NT2/D1 (cell line): ENCODE data around the gene KRTAP9-6.

Experiments
- YY1 ChIP-seq: IDR thresholded peaks from 2 replicates; pipeline ENCODE4 v1.6.1; 2011; ENCODE audit not compliant: insufficient read length, insufficient read depth
- ZNF274 ChIP-seq: IDR thresholded peaks from 2 replicates; pipeline ENCODE4 v1.6.1; 2011; ENCODE audit warnings: mild to moderate bottlenecking, low read depth, low read length

DNA sequence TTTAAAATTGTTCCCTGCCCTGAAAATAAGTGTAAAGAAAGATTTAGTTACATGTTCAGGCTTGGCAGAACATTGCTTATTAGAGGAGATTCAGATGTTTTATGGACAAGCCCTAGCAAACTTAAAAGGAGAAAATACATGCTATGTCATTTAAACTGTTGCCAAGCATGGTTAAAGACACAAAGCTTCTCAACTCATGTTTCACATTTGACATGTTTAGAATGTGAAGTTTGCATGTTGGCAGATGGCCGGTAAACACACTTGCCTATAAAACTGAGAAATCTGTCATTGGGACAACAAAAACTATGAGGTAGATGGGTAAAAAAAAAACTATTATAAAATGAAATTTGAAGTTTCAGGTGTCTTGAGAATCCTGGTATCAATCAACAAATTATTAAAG is 31.7 kb downstream of the KRTAP9-6 start:
- TF ChIP-seq ZNF274 (no peak), YY1 (no peak)
